ENCODE measurements around the gene ARSG. TPM values are rescaled to one million over a fixed set of nuclear protein-coding genes. Genes with fewer than 3 reads are reported as not detected.
A peak's percentile ranks its signal among the peaks of the same experiment; 100 is the strongest.

ARSG gene
- total and polyA plus RNA-seq, 2 of the 13 experiments (the other 11 are each of a cell fraction or from before 2014, with no cell fraction given) = 3.7 to 15.2 TPM

- TF ChIP-seq TSC22D2 (CRISPR knock-in tag; IDR thresholded peaks at IDR 0.05; ENCODE audit: borderline replicate concordance) = no peak
- TF ChIP-seq ZNF280B (CRISPR knock-in tag; IDR thresholded peaks at IDR 0.05; ENCODE audit: borderline replicate concordance) = 0 out of 2 replicates have a peak, but pooled peaks have one; percentile 35
- TF ChIP-seq TP53 (CRISPR knock-in tag; conservative IDR thresholded peaks at IDR 0.05) = no peak
- TF ChIP-seq ZNF629 (CRISPR knock-in tag; conservative IDR thresholded peaks at IDR 0.05) = peak; percentile 89
- TF ChIP-seq ZNF768 (CRISPR knock-in tag; IDR thresholded peaks at IDR 0.05) = no peak
- no peak for TF ChIP-seq ZNF747 (CRISPR knock-in tag; IDR thresholded peaks at IDR 0.05; ENCODE audit: borderline replicate concordance)
- no peak for TF ChIP-seq FOXA1 (IDR thresholded peaks at IDR 0.05)
- TF ChIP-seq FOXA1 (CRISPR knock-in tag; IDR thresholded peaks at IDR 0.05) = no peak
- no peak for TF ChIP-seq SSRP1 (CRISPR knock-in tag; IDR thresholded peaks at IDR 0.05)
- no peak for TF ChIP-seq ZNF205 (CRISPR knock-in tag; IDR thresholded peaks at IDR 0.05)
- TF ChIP-seq ZEB1 (IDR thresholded peaks at IDR 0.05; ENCODE audit: insufficient replicate concordance, low read depth) = no peak
- no peak for TF ChIP-seq KAT2B (IDR thresholded peaks at IDR 0.05; ENCODE audit: borderline replicate concordance, low read depth, low read length)
- TF ChIP-seq ZMYM2 (CRISPR knock-in tag; IDR thresholded peaks at IDR 0.05) = no peak
- TF ChIP-seq RBM22 (optimal IDR thresholded peaks at IDR 0.05; ENCODE audit: low read length) = no peak
- TF ChIP-seq NAIF1 (CRISPR knock-in tag; IDR thresholded peaks at IDR 0.05; ENCODE audit: borderline replicate concordance) = no peak
- TF ChIP-seq ZNF556 (CRISPR knock-in tag; IDR thresholded peaks at IDR 0.05; ENCODE audit: borderline replicate concordance) = no peak
- no peak for TF ChIP-seq ISX (CRISPR knock-in tag; conservative IDR thresholded peaks at IDR 0.05)
- TF ChIP-seq TFAP4 (IDR thresholded peaks at IDR 0.05; ENCODE audit: borderline replicate concordance, low read depth) = no peak
- TF ChIP-seq JUNB (CRISPR knock-in tag; IDR thresholded peaks at IDR 0.05; ENCODE audit: borderline replicate concordance) = no peak
- TF ChIP-seq ELF1 (CRISPR knock-in tag; IDR thresholded peaks at IDR 0.05) = no peak
- no peak for TF ChIP-seq RAD21 (CRISPR knock-in tag; IDR thresholded peaks at IDR 0.05)
- TF ChIP-seq EHMT2 (IDR thresholded peaks at IDR 0.05; ENCODE audit: borderline replicate concordance, low read depth, low read length) = no peak
- no peak for TF ChIP-seq GMEB1 (CRISPR knock-in tag; IDR thresholded peaks at IDR 0.05; ENCODE audit: borderline replicate concordance)
- TF ChIP-seq BRD4 (CRISPR knock-in tag; IDR thresholded peaks at IDR 0.05) = no peak
- no peak for TF ChIP-seq FOSL2 (CRISPR knock-in tag; IDR thresholded peaks at IDR 0.05)
- no peak for TF ChIP-seq SP5 (CRISPR knock-in tag; IDR thresholded peaks at IDR 0.05; ENCODE audit: borderline replicate concordance, low read depth)
- TF ChIP-seq ZC3H13 (CRISPR knock-in tag; IDR thresholded peaks at IDR 0.05) = no peak
- TF ChIP-seq ZNF75D (CRISPR knock-in tag; IDR thresholded peaks at IDR 0.05; ENCODE audit: borderline replicate concordance) = peak; percentile 34; the same call in 1 of the 2 replicates
Measured at GRCh38 chr17:68394608-68395331, 103.5 kb downstream of the ARSG start (continued).
